WERI-Rb-1 (cell line): ENCODE results near the gene PAN3.

ENCODE experiments used
- DNase-seq: peaks from one replicate; pipeline ENCODE4 v3.0.0-alpha.2; 2020
- H3K27ac ChIP-seq: fragments of 250-450 bp; sonication (Bioruptor Pico); 2 replicates; pipeline ENCODE4 v1.5.1; 2020; ENCODE audit warnings: mild to moderate bottlenecking, moderate library complexity
- H3K27me3 ChIP-seq: fragments of 250-450 bp; sonication (Bioruptor Pico); 2 replicates; pipeline ENCODE4 v1.5.1; 2021; ENCODE audit warnings: mild to moderate bottlenecking, low read depth, moderate library complexity; ENCODE audit not compliant: insufficient read depth, severe bottlenecking
- H3K36me3 ChIP-seq: fragments of 250-450 bp; sonication (Bioruptor Pico); 2 replicates; pipeline ENCODE4 v1.5.1; 2020; ENCODE audit warnings: mild to moderate bottlenecking, moderate library complexity
- H3K4me3 ChIP-seq: 2 replicates; pipeline ENCODE4 v1.5.1; 2011; ENCODE audit warnings: low read depth, mild to moderate bottlenecking, control low read depth, low read length
- H3K9me3 ChIP-seq: fragments of 250-450 bp; sonication (Bioruptor Pico); 2 replicates; pipeline ENCODE4 v1.5.1; 2021; ENCODE audit warnings: mild to moderate bottlenecking, moderate library complexity; ENCODE audit not compliant: severe bottlenecking
- CTCF ChIP-seq: IDR thresholded peaks from 2 replicates; pipeline ENCODE4 v1.5.1; 2011; ENCODE audit warnings: low read depth, mild to moderate bottlenecking, control low read depth, inconsistent platforms, low read length

The PAN3 gene

GRCh38 chr13:28163587-28163986, 25.2 kb downstream of the PAN3 start:
- no peaks in the 10 kb centered on the region for H3K36me3 ChIP-seq
- no peak for TF ChIP-seq CTCF
- no peaks in the 10 kb centered on the region for H3K9me3 ChIP-seq
- H3K4me3 ChIP-seq: no peak overlapping the region
- no peak for DNase-seq
- no peak overlapping the region for H3K27ac ChIP-seq
- no peaks in the 10 kb centered on the region for H3K27me3 ChIP-seq

GRCh38 chr13:28166257-28166656, 27.9 kb downstream of the PAN3 start:
- H3K9me3 ChIP-seq: no peaks in the 10 kb centered on the region
- H3K27me3 ChIP-seq: no peaks in the 10 kb centered on the region
- DNase-seq: no peak
- no peak overlapping the region for H3K27ac ChIP-seq
- no peak overlapping the region for H3K4me3 ChIP-seq
- no peak for TF ChIP-seq CTCF
- H3K36me3 ChIP-seq: no peaks in the 10 kb centered on the region

GRCh38 chr13:28171266-28171665, 32.9 kb downstream of the PAN3 start:
- DNase-seq: no peak
- no peak for TF ChIP-seq CTCF
- Histone ChIP-seq H3K36me3 (peaks cover 15% of the 10 kb centered on the region), H3K9me3 (no peaks in the 10 kb centered on the region), H3K4me3 (no peak overlapping the region), H3K27ac (no peak overlapping the region), H3K27me3 (no peaks in the 10 kb centered on the region)

GRCh38 chr13:28172947-28173346, 34.6 kb downstream of the PAN3 start:
- Histone ChIP-seq H3K9me3 (no peaks in the 10 kb centered on the region), H3K4me3 (no peak overlapping the region), H3K27me3 (no peaks in the 10 kb centered on the region), H3K27ac (no peak overlapping the region), H3K36me3 (peaks cover 21% of the 10 kb centered on the region)
- no peak for DNase-seq
- TF ChIP-seq CTCF: no peak

GRCh38 chr13:28173793-28174192, 35.4 kb downstream of the PAN3 start:
- Histone ChIP-seq H3K9me3 (no peaks in the 10 kb centered on the region), H3K27ac (no peak overlapping the region), H3K4me3 (no peak overlapping the region), H3K36me3 (peaks cover 21% of the 10 kb centered on the region), H3K27me3 (no peaks in the 10 kb centered on the region)
- no peak for DNase-seq
- TF ChIP-seq CTCF: no peak

GRCh38 chr13:28177327-28177726, 39.0 kb downstream of the PAN3 start:
- TF ChIP-seq CTCF: no peak
- no peak for DNase-seq
- Histone ChIP-seq H3K36me3 (peaks cover 21% of the 10 kb centered on the region), H3K27ac (no peak overlapping the region), H3K4me3 (no peak overlapping the region), H3K9me3 (no peaks in the 10 kb centered on the region), H3K27me3 (no peaks in the 10 kb centered on the region)
